ENCODE results near the gene MED12.

The MED12 gene

GRCh38 chrX:71107245-71107644, 11.2 kb upstream of the MED12 start:
- in situ Hi-C loops (cut with HindIII; ENCODE audit: low sequenced_read_pairs) = no loop called here

GRCh38 chrX:71107762-71108360, 10.5 kb upstream of the MED12 start:
- in situ Hi-C loops (cut with HindIII; ENCODE audit: low sequenced_read_pairs) = no loop called here

- in situ Hi-C loops (cut with HindIII; ENCODE audit: low sequenced_read_pairs) = no loop called here
Measured at GRCh38 chrX:71109051-71109450, 9.3 kb upstream of the MED12 start.

- in situ Hi-C loops (cut with HindIII; ENCODE audit: low sequenced_read_pairs) = no loop called here
Measured at GRCh38 chrX:71111141-71111843, 7.1 kb upstream of the MED12 start, which contains the start of gene IL2RG. Gene IL2RG, minus strand, starts transcription at chrX:71111577. Its CDS starts 38 bp downstream, at chrX:71111539.

GRCh38 chrX:71111921-71112431, 6.4 kb upstream of the MED12 start:
- in situ Hi-C loops (cut with HindIII; ENCODE audit: low sequenced_read_pairs) = no loop called here

GRCh38 chrX:71117358-71117757, 1.0 kb upstream of the MED12 start:
- in situ Hi-C loops (cut with HindIII; ENCODE audit: low sequenced_read_pairs) = no loop called here

- in situ Hi-C loops (cut with HindIII; ENCODE audit: low sequenced_read_pairs) = no loop called here
Measured at GRCh38 chrX:71118985-71119535, 664 bp downstream of the MED12 start.

- in situ Hi-C loops (cut with HindIII; ENCODE audit: low sequenced_read_pairs) = no loop called here
Measured at GRCh38 chrX:71128166-71128833, 9.9 kb downstream of the MED12 start.

GRCh38 chrX:71128915-71129765, 10.7 kb downstream of the MED12 start:
- in situ Hi-C loops (cut with HindIII; ENCODE audit: low sequenced_read_pairs) = no loop called here

- in situ Hi-C loops (cut with HindIII; ENCODE audit: low sequenced_read_pairs) = no loop called here
Measured at GRCh38 chrX:71131510-71131909, 13.1 kb downstream of the MED12 start.

- in situ Hi-C loops (cut with HindIII; ENCODE audit: low sequenced_read_pairs) = no loop called here
Measured at GRCh38 chrX:71140440-71140839, 22.0 kb downstream of the MED12 start.

GRCh38 chrX:71143508-71143907, 25.1 kb downstream of the MED12 start:
- in situ Hi-C loops (cut with HindIII; ENCODE audit: low sequenced_read_pairs) = no loop called here

- in situ Hi-C loops (cut with HindIII; ENCODE audit: low sequenced_read_pairs) = no loop called here
Measured at GRCh38 chrX:71144651-71145050, 26.3 kb downstream of the MED12 start, which contains the start of gene NLGN3. Gene NLGN3, plus strand, starts transcription at chrX:71144841. Its CDS starts 2,909 bp downstream, at chrX:71147750.

GRCh38 chrX:71147496-71148277, 29.3 kb downstream of the MED12 start:
- in situ Hi-C loops (cut with HindIII; ENCODE audit: low sequenced_read_pairs) = no loop called here

GRCh38 chrX:71148278-71148663, 29.9 kb downstream of the MED12 start:
- in situ Hi-C loops (cut with HindIII; ENCODE audit: low sequenced_read_pairs) = no loop called here

GRCh38 chrX:71151366-71151765, 33.0 kb downstream of the MED12 start:
- in situ Hi-C loops (cut with HindIII; ENCODE audit: low sequenced_read_pairs) = loop anchor here (25.0 kb wide), 1 partner anchor 89 kb away; the partner anchor contains the start of gene SNX12

- in situ Hi-C loops (cut with HindIII; ENCODE audit: low sequenced_read_pairs) = loop anchor here (25.0 kb wide), 1 partner anchor 92 kb away; the partner anchor contains the start of gene SNX12
Measured at GRCh38 chrX:71154196-71154595, 35.8 kb downstream of the MED12 start.

GRCh38 chrX:71154641-71155040, 36.2 kb downstream of the MED12 start:
- in situ Hi-C loops (cut with HindIII; ENCODE audit: low sequenced_read_pairs) = loop anchor here (25.0 kb wide), 1 partner anchor 92 kb away; the partner anchor contains the start of gene SNX12

- in situ Hi-C loops (cut with HindIII; ENCODE audit: low sequenced_read_pairs) = loop anchor here (25.0 kb wide), 1 partner anchor 96 kb away; the partner anchor contains the start of gene SNX12
Measured at GRCh38 chrX:71158603-71159002, 40.2 kb downstream of the MED12 start.

Data from endothelial cell of hepatic sinusoid (primary cell).